ENCODE results near the gene PPIA.

DNA sequence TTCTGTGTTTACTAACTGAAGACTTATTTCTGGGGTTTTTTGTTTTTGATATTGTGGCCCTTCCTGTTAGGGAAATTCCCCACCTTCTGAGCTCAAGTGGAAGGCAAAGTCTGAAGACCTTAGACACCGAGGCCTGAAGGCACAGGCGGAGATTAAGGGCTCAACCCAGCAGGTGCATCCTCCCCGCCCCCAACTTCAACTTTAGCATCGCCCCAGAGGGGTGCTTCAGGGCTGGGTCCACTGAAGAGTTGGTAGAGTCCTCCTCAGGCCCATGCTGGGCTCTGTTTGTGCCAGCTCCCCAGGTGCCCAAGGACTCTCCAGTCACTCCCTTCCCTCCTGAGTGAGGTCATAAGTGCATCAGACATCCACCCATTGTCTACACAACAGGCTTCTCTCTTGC, 9.4 kb upstream of the PPIA start:
- TF ChIP-seq POLR2AphosphoS5 (IDR thresholded peaks at IDR 0.05) (no peak), POLR2A (IDR thresholded peaks at IDR 0.05) (no peak)
- TF ChIP-seq, protein P1, sequence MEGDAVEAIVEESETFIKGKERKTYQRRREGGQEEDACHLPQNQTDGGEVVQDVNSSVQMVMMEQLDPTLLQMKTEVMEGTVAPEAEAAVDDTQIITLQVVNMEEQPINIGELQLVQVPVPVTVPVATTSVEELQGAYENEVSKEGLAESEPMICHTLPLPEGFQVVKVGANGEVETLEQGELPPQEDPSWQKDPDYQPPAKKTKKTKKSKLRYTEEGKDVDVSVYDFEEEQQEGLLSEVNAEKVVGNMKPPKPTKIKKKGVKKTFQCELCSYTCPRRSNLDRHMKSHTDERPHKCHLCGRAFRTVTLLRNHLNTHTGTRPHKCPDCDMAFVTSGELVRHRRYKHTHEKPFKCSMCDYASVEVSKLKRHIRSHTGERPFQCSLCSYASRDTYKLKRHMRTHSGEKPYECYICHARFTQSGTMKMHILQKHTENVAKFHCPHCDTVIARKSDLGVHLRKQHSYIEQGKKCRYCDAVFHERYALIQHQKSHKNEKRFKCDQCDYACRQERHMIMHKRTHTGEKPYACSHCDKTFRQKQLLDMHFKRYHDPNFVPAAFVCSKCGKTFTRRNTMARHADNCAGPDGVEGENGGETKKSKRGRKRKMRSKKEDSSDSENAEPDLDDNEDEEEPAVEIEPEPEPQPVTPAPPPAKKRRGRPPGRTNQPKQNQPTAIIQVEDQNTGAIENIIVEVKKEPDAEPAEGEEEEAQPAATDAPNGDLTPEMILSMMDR (IDR thresholded peaks at IDR 0.05), result no peak

Data from suprapubic skin (tissue), 4 donors.